HEK293T (cell line): ENCODE data around the gene ZNF618.

Experiments used
- FOXA1 ChIP-seq: fragments of 450-650 bp; IDR thresholded peaks from 2 replicates; pipeline ENCODE4 v1.6.1; 2016; ENCODE audit warnings: mild to moderate bottlenecking
- FOXK2 ChIP-seq: fragments of 450-650 bp; IDR thresholded peaks from 2 replicates; pipeline ENCODE4 v1.6.1; 2016; ENCODE audit warnings: mild to moderate bottlenecking
- L3MBTL2 ChIP-seq: fragments of 450-650 bp; conservative IDR thresholded peaks from 2 replicates; pipeline ENCODE4 v1.6.1; 2016; ENCODE audit warnings: mild to moderate bottlenecking
- SP1 ChIP-seq: fragments of 450-650 bp; IDR thresholded peaks from 2 replicates; pipeline ENCODE4 v1.6.1; 2017
- SUZ12 ChIP-seq: fragments of 450-650 bp; IDR thresholded peaks from 2 replicates; pipeline ENCODE4 v1.6.1; 2016; ENCODE audit warnings: mild to moderate bottlenecking

- TF ChIP-seq L3MBTL2 = no peak
- TF ChIP-seq SP1 = no peak
- TF ChIP-seq FOXA1 = no peak
- TF ChIP-seq SUZ12 = no peak
- no peak for TF ChIP-seq FOXK2
Measured at GRCh38 chr9:113960768-113961167, 84.7 kb downstream of the ZNF618 start.
